Hepatocyte (in vitro differentiated cells): Measurements from ENCODE around the gene NUDT16L1.

Source experiments
- CTCF ChIP-seq: fragments of 200-600 bp; sonication (generic); IDR thresholded peaks from 2 replicates; pipeline ENCODE4 v1.5.1; 2016; ENCODE audit warnings: antibody characterized with exemption, mild to moderate bottlenecking; ENCODE audit not compliant: poor library complexity
- EZH2 ChIP-seq: fragments of 200-600 bp; sonication (generic); IDR thresholded peaks from 2 replicates; pipeline ENCODE4 v1.6.1; 2016; ENCODE audit warnings: antibody characterized with exemption, mild to moderate bottlenecking, borderline replicate concordance
- EZH2phosphoT487 ChIP-seq: fragments of 200-600 bp; sonication (generic); IDR thresholded peaks from one replicate; pipeline ENCODE4 v1.6.1; 2018; ENCODE audit warnings: antibody characterized with exemption, mild to moderate bottlenecking, low read depth, moderate library complexity; ENCODE audit not compliant: unreplicated experiment, severe bottlenecking

GRCh38 chr16:4685292-4685691 lies 8.1 kb upstream of the NUDT16L1 start:
- TF ChIP-seq EZH2 (no peak), CTCF (no peak), EZH2phosphoT487 (no peak)
